ENCODE results near the gene COL28A1.

Gene COL28A1

GRCh38 chr7:7438851-7439250 lies 96.8 kb downstream of the COL28A1 start:
- DNase-seq (ENCODE audit: low read depth): peak; percentile 74
- H3K4me3 ChIP-seq (ENCODE audit: low read depth, low read length): no peak overlapping the region
- no peak for TF ChIP-seq CTCF (IDR thresholded peaks at IDR 0.05; ENCODE audit: control insufficient read depth, extremely low read depth, insufficient read depth)

- no peak for TF ChIP-seq CTCF (IDR thresholded peaks at IDR 0.05; ENCODE audit: control insufficient read depth, extremely low read depth, insufficient read depth)
- no peak overlapping the region for H3K4me3 ChIP-seq (ENCODE audit: low read depth, low read length)
- no peak for DNase-seq (ENCODE audit: low read depth)
Measured at GRCh38 chr7:7435978-7436377, 99.7 kb downstream of the COL28A1 start.

GRCh38 chr7:7434329-7434728 lies 101.3 kb downstream of the COL28A1 start:
- no peak for DNase-seq (ENCODE audit: low read depth)
- no peak overlapping the region for H3K4me3 ChIP-seq (ENCODE audit: low read depth, low read length)
- TF ChIP-seq CTCF (IDR thresholded peaks at IDR 0.05; ENCODE audit: control insufficient read depth, extremely low read depth, insufficient read depth): no peak

DNA sequence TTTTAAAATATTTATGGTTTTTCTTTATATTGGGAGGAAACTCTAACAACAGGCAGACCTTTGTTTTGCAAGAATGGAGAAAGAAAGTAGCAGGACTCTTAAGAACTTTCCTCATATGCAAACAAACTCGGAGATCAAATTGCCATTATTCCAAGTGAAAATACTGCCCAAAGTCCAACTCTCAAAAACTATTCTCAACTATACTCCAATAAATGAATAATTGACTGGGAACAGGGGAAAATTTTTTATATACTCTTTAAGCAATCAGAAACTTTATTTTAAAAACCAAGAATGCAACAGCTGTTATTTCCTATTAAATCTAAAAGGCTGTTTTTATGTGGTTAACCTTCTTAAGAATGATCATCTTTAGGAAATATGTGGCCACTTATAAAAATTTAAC lies 101.9 kb downstream of the COL28A1 start:
- DNase-seq (ENCODE audit: low read depth): no peak
- no peak for TF ChIP-seq CTCF (IDR thresholded peaks at IDR 0.05; ENCODE audit: control insufficient read depth, extremely low read depth, insufficient read depth)
- no peak overlapping the region for H3K4me3 ChIP-seq (ENCODE audit: low read depth, low read length)

- DNase-seq (ENCODE audit: low read depth): no peak
- TF ChIP-seq CTCF (IDR thresholded peaks at IDR 0.05; ENCODE audit: control insufficient read depth, extremely low read depth, insufficient read depth): no peak
Measured at GRCh38 chr7:7432979-7433378, 102.7 kb downstream of the COL28A1 start.

GRCh38 chr7:7428806-7429205 lies 106.9 kb downstream of the COL28A1 start:
- no peak for DNase-seq (ENCODE audit: low read depth)
- H3K4me3 ChIP-seq (ENCODE audit: low read depth, low read length): no peak overlapping the region
- no peak for TF ChIP-seq CTCF (IDR thresholded peaks at IDR 0.05; ENCODE audit: control insufficient read depth, extremely low read depth, insufficient read depth)

More at GRCh38 chr7:7432979-7433378, 102.7 kb downstream of the COL28A1 start:
- H3K4me3 ChIP-seq (ENCODE audit: low read depth, low read length): no peak overlapping the region

DNA sequence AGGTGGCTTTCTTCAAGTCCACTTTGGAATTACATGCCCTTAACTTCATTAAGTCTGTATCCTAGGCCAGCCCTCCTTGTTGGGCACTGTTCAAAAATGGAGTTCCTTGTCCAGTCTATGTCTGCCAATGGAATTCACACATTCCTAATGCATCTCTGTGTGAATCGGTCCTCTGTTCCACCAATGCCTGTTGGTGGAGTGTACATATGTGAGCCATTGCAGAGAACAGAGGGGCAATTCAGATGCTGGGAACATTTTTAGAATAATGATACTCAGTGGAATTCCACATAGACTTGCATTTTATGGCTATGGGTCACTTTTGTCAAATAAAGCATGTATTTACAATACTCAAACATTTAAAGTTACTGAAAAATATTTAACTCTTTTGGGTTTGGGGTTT lies 108.3 kb downstream of the COL28A1 start:
- DNase-seq (ENCODE audit: low read depth): no peak
- H3K4me3 ChIP-seq (ENCODE audit: low read depth, low read length): no peak overlapping the region
- no peak for TF ChIP-seq CTCF (IDR thresholded peaks at IDR 0.05; ENCODE audit: control insufficient read depth, extremely low read depth, insufficient read depth)

Data from LNCaP clone FGC (cell line).